ENCODE measurements around the gene SULF2.

SULF2 gene

DNA sequence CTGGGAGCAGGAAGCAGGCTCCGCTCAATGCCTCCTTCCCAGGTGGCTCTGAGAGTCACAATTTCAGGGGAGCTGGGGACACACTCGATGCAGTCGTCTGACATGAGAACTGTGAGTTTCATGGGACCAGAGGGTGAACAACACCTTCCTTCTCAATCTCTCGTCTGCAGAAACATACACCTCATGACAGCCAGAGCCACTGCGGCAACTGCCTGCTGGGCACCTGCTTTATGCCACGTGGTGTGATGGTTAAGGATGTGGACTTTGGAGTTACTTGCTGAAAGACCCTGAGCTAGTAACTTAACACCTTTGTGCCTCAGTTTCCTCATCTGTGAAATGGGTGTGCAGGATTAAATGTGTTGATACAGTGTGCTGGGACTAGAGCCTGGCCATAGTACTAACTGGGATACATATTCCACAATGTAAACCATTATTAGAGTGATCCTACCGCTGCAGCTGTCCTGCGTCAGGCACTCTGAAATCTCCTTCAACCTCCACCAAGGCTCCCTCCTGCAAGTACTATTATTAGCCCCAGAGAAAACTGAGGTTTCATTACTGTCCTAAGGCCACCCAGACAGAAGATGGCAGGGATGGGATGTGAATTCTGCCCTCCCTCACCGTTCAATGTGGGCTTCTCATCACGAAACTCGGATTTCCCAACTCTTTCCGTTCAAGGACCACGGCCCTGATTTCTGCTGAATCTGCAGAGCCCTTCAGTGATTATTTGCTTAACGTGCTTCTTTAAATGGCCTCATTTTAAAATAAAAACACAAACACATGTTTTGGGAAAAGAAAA, 24.4 kb downstream of the SULF2 start:
- no peak for DNase-seq

DNA sequence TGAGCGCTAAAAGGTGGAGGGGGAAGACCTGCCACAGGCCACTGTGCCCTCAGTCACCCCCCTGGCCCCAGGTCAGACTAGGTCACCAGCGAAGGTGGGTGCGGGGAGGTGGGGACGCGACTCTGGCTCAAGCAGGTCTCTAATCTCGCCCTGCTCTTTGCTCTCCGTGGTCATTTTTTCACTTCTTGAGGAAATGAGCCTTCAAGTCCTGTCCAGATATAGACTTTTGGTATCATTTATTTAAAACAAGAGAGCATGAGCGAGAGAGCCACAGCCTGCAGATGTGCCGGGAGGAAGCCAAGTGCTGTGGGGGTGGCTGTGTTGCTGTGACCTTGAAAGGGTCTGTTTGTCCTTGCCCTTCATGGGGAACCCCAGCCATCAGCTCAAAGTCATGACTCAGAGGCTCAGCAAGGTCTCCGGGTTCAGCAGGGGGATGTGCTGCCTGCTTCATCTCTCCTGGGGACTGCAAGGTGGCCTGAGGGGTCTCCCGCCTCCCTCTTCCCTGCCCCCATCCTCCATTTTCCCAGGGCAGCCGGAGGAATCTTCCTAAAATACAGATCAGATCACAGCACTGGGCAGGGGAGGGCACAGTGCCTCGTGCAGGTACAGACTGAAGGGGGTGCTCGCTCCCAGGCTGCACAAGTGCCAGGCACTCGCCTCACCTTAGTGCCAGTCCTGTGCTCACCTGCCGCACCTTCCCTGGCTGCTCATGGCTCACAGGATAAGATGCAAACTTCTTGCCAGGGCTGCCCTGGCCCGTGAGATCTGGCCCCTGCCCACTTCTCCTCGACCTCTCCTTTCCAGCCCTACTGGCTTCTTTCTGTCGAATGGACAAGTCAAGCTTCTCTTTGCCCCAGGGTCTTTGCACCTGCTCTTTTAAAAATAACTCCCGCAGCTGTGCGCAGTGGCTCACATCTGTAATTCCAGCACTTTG, 26.5 kb downstream of the SULF2 start:
- no peak for DNase-seq

- no peak for DNase-seq
Observed at GRCh38 chr20:47757145-47758035, 27.9 kb downstream of the SULF2 start.

DNA sequence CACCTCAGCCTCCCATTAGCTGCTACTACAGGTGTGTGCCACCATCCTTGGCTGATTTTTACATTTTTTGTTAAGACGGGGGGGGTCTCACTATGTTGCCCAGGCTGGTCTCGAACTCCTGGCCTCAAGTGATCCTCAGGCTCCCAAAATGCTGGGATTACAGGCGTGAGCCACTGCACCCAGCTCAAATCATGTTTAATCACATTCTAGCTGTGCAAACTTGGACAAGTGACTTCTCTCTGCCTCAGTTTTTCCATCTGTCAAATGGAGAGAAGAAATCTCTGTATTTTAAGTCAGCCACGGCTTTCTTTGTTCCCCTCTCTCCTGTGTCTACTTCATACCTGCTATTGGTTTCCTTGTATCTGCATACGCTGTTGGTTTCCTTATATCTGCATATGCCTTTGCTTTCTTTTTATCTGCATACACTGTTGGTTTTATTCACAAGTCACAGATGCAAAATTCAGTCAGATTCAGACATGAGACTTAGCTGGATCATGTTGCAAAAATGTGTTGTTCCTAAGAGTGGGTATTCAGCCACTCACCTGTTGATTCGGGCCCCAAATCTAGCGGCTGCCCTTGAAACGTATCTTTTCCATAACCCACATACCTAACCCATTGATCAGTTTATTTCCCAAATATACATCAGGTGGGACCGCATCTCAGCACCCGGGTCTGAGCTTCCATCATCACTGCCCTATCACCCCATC, 30.2 kb downstream of the SULF2 start:
- no peak for DNase-seq

GRCh38 chr20:47754388-47754715, 30.9 kb downstream of the SULF2 start:
- DNase-seq: no peak

GRCh38 chr20:47753576-47754387, 31.5 kb downstream of the SULF2 start:
- DNase-seq: no peak

DNA sequence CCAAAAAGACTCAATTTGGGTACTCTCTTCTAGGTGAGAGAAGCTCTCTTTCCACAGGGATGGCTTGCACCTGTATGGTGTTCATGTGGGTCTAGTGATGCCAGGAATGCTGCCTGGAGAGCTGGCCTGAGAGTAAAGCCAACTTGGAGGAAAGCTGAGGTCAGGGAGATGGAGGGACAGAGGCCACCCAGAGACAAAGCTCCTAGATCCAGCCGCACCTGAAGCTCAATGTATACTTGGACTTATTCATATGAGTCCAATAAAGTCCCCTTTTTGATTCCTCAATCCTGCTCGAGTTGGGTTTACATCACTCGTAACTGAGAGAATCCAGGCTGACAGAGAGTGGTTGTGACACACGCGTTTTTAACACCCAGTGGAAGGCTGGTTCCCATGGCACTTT, 33.8 kb downstream of the SULF2 start:
- no peak for DNase-seq

DNA sequence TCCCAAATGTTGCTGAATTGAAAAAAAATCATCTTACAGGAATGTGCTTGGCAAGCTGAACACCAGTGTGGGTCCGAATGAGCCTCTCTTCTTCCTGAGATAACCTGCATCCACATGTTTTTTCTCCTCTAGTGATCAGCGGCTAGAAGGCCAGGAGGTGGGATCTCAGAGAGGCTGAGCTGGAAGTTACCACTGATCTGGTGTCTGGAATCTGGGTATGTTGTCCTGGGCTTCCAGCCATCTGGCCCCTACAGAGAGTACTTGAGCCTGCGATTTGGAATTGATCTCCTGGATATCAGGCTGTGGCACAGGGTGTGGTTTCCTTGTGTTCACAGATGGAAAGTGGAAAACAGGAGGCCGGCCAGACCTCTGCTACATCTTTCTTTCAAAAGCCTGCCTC, 35.9 kb downstream of the SULF2 start:
- DNase-seq: peak; percentile 51

DNA sequence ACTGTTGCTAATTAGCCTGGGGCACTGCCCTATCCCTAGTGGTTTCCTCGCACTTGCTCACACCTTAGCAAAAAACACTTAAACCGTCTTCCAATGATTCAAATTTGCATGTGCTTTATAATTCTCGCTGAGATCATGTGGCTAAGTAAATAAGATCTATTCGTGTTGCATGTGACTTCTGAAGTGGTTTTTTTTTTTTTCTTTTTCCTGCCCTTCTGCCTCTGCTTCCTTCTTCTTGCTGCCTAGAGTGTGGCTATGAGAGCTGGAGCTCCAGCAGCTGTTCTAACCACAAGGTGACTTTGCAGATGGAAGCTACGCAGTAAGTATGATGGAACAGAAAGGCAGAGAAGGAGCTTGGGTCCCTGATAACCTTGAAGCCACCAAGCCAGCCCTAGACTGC, 36.5 kb downstream of the SULF2 start:
- DNase-seq: no peak

- DNase-seq: no peak
Observed at GRCh38 chr20:47748069-47748468, 37.2 kb downstream of the SULF2 start.

- no peak for DNase-seq
Observed at GRCh38 chr20:47747669-47748031, 37.6 kb downstream of the SULF2 start.

- DNase-seq: no peak
Observed at GRCh38 chr20:47744803-47745202, 40.5 kb downstream of the SULF2 start.

- no peak for DNase-seq
Observed at GRCh38 chr20:47743671-47744070, 41.6 kb downstream of the SULF2 start.

- DNase-seq: no peak
Observed at GRCh38 chr20:47741669-47742608, 43.3 kb downstream of the SULF2 start.

DNA sequence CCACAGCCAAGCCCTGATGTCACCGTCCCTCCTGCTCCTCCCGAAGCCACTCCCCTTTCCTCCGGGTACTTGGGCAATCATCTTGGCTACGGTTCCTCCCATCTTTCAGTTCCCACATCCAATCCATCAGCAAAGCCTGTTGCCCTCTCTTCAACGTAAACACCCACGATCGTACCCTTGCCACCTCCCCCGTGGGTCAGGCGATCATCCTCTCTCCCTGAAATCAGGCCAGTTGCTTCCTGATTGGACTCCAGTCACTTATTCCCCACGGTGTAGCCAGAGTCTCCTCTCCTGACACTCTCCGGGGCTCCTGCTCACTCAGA, 44.5 kb downstream of the SULF2 start:
- no peak for DNase-seq

- no peak for DNase-seq
Observed at GRCh38 chr20:47740121-47740861, 45.0 kb downstream of the SULF2 start.

DNA sequence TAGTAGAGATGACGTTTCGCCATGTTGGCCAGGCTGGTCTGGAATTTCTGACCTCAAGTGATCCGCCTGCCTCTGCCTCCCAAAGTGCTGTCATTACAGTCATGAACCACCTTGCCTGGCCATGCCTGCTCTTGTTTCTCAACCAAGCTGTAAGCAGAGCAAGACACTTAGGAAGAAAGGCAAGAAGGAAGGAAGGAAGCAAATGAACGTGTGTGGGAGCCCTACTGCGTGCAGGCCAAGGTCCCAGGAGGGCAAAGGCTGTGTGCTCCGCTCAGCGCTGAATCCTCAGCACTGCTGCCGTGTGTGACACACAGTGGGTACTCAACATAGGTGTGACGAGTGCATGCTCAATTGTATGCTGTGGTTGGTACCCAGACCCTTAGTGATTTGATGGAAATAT, 47.4 kb downstream of the SULF2 start:
- DNase-seq: no peak

- no peak for DNase-seq
Observed at GRCh38 chr20:47736570-47737152, 48.6 kb downstream of the SULF2 start.
